ENCODE data around the gene SPECC1L. TPM values are rescaled to one million over a fixed set of nuclear protein-coding genes. Genes with fewer than 3 reads are reported as not detected.
"Not testable (repeated sequence)": the region's sequence is repeated elsewhere in the genome, so short reads cannot be mapped to it uniquely, and the experiment has no call there.

Gene SPECC1L
- total RNA-seq, 4 donors from 2014 or later: 18.2 to 114 (median 55.3) TPM

- H3K36me3 ChIP-seq; H3K27ac ChIP-seq; H3K4me1 ChIP-seq; H3K9me3 ChIP-seq; intact Hi-C loops (cut with DNase I; ENCODE audit: low total_unique reads); DNase-seq; H3K27me3 ChIP-seq; H3K4me3 ChIP-seq: not testable (repeated sequence)
Measured at GRCh38 chr22:24253126-24253525, 17.5 kb upstream of the SPECC1L start.

DNA sequence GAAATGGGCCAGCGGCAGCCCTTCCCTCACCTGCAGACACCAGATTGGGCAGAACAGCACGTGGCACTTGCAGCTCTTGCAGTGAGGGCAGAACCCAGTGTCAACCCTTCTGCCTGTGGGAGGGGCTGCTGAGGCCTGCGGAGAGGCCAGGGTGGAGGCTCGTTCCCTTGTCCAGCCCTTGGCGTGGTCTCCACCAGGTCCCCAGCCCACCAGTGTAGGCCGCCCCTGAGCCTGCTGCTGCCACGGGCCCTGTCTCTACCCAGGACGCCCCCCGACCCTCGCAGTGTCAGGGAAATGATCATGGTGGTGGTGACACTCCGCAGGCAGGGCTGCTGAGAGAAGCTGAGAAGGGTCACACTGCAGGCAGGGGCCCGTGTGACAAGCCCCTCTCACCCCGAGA lies 14.5 kb upstream of the SPECC1L start:
- H3K4me1 ChIP-seq; H3K27ac ChIP-seq; H3K4me3 ChIP-seq; H3K27me3 ChIP-seq; intact Hi-C loops (cut with DNase I; ENCODE audit: low total_unique reads); DNase-seq; H3K36me3 ChIP-seq; H3K9me3 ChIP-seq: not testable (repeated sequence)

DNA sequence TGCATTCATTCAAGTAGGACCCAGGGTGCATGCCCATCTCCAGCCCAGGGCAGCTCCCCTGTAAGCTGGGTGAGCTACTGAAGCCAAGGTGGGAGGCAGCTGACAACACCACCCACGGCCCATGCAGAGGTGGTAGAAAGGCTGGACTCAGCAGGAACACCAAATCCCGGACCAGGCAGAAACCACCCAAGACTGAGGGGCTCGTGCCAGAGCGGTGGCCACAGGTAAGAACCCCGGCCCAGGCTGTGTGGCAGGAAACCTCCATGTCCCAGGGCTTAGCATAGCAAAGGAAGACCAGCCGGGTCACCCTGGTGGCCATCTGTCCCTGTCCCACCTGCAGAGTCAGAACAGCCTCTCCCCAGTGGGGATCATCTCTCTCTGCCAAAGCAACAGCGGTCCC lies 13.9 kb upstream of the SPECC1L start:
- H3K9me3 ChIP-seq; H3K4me3 ChIP-seq; H3K4me1 ChIP-seq; H3K27ac ChIP-seq; intact Hi-C loops (cut with DNase I; ENCODE audit: low total_unique reads); H3K36me3 ChIP-seq; H3K27me3 ChIP-seq; DNase-seq: not testable (repeated sequence)

DNA sequence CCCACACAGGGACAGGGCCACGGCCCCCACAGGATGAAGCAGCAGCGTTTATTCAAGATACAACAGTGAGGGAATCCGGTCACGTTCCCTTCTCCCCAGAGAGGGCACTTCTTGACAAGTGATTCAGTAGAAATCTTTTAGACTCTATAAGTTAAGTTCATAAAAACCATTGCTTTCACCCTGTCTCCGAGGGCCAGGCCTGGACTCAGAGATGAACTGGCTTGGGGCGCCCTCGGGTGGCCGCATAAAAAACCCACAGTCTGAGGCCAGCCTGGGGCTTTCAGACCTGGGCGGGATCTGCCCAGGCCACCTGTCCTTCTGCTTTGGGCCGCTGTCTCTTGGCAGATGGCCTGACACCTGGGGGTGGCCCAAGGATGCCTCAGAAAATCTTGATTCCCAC lies 11.2 kb upstream of the SPECC1L start:
- intact Hi-C loops (cut with DNase I; ENCODE audit: low total_unique reads); H3K27me3 ChIP-seq; H3K4me1 ChIP-seq; H3K9me3 ChIP-seq; H3K4me3 ChIP-seq; H3K36me3 ChIP-seq: not testable (repeated sequence)
- TF ChIP-seq, protein P1, sequence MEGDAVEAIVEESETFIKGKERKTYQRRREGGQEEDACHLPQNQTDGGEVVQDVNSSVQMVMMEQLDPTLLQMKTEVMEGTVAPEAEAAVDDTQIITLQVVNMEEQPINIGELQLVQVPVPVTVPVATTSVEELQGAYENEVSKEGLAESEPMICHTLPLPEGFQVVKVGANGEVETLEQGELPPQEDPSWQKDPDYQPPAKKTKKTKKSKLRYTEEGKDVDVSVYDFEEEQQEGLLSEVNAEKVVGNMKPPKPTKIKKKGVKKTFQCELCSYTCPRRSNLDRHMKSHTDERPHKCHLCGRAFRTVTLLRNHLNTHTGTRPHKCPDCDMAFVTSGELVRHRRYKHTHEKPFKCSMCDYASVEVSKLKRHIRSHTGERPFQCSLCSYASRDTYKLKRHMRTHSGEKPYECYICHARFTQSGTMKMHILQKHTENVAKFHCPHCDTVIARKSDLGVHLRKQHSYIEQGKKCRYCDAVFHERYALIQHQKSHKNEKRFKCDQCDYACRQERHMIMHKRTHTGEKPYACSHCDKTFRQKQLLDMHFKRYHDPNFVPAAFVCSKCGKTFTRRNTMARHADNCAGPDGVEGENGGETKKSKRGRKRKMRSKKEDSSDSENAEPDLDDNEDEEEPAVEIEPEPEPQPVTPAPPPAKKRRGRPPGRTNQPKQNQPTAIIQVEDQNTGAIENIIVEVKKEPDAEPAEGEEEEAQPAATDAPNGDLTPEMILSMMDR (IDR thresholded peaks at IDR 0.05): peak in 2 of 4 experiments; percentile 52 to 67
- peak; percentile 78 for DNase-seq
- H3K27ac ChIP-seq: peak overlapping the region in 1 of 2 donors; percentile 55

- H3K4me3 ChIP-seq; H3K36me3 ChIP-seq; H3K27ac ChIP-seq; DNase-seq; H3K27me3 ChIP-seq; H3K4me1 ChIP-seq; H3K9me3 ChIP-seq; intact Hi-C loops (cut with DNase I; ENCODE audit: low total_unique reads): not testable (repeated sequence)
Measured at GRCh38 chr22:24262185-24262749, 8.4 kb upstream of the SPECC1L start.

DNA sequence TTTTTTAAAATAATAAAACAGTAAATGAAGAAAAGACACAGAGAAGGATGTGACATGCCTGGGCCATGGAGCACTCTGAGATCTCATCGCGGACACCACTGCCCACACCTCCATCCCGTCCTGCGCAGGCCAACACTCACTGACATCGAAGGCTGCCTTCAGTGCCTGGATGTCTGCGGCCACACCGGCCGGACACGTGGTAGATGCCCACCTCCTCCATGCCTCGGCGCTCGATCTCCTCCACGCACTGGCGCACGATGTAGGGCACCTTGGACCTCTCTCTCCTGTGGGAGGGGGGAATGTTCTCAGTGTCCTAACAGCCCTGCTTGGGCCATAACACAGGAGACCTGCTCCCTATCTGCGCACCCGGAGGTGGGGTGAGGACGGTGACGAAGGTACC lies 7.2 kb upstream of the SPECC1L start:
- H3K27me3 ChIP-seq; H3K27ac ChIP-seq; intact Hi-C loops (cut with DNase I; ENCODE audit: low total_unique reads); H3K4me3 ChIP-seq; H3K4me1 ChIP-seq; H3K9me3 ChIP-seq; DNase-seq; H3K36me3 ChIP-seq: not testable (repeated sequence)

DNA sequence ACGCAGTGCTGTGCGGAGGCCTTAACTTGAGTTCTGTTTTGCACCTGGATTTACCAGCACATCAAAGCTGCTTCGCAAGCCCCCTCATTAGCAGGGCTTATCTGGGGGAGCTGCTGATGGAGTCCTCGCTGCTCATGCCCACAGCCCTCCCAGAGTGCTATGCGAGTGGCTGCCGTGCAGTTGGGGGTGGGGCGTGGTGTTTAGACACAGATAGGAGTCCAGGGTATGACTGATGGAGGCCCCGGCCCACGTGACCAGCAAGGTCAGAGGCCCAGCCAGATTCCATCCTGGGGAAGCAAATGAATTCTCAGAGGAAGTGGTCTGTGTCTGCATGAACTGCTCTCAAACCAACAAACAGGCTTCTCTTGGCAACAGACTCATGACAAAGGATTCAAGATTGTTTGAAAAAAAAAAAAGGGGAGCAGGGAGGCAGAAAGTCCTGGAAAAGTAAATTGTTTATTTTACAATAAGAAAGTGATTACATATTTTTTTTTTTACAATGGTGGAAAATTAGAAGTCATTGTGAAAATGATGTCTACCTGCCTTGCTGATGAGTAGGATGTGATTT lies 6.2 kb upstream of the SPECC1L start:
- DNase-seq; H3K4me3 ChIP-seq; H3K4me1 ChIP-seq; intact Hi-C loops (cut with DNase I; ENCODE audit: low total_unique reads); H3K27me3 ChIP-seq; H3K36me3 ChIP-seq; H3K9me3 ChIP-seq: not testable (repeated sequence)
- H3K27ac ChIP-seq: peak overlapping the region in 1 of 2 donors; percentile 33

DNA sequence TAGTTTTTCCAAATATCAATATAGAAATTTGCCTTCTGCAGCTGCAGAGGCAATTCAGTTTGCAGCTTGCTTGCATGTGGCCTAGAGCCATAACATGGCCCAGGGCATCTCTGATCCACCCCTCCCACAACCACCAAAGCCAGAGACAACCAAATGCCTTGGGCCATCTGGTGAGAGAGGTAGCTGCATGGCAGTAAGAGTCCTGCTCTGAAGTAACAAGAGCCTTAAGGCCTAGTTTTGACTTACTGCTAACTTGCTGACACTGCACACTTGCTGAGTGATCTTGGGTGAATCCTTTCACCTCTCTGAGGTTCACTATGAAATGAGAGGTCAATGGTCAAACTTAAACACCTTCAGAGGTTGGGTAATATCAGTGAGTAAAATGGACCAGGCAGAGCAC lies 4.9 kb upstream of the SPECC1L start:
- Histone ChIP-seq H3K36me3 (no peaks in the 10 kb centered on the region), H3K4me1 (no peaks in the 10 kb centered on the region), H3K27me3 (no peaks in the 10 kb centered on the region), H3K9me3 (no peaks in the 10 kb centered on the region), H3K27ac (no peak overlapping the region), H3K4me3 (no peak overlapping the region)
- no peak for DNase-seq
- TF ChIP-seq POLR2A (IDR thresholded peaks at IDR 0.05): no peak
- TF ChIP-seq, protein P1 (IDR thresholded peaks at IDR 0.05): no peak
- intact Hi-C loops (cut with DNase I; ENCODE audit: low total_unique reads): no loop called here

GRCh38 chr22:24266495-24266894 lies 4.1 kb upstream of the SPECC1L start:
- DNase-seq; intact Hi-C loops (cut with DNase I; ENCODE audit: low total_unique reads); H3K27ac ChIP-seq; H3K27me3 ChIP-seq; H3K4me3 ChIP-seq; H3K36me3 ChIP-seq; H3K9me3 ChIP-seq; H3K4me1 ChIP-seq: not testable (repeated sequence)

Data from uterus (tissue), 4 donors.